ENCODE measurements around the gene KNSTRN.

KNSTRN gene

DNA sequence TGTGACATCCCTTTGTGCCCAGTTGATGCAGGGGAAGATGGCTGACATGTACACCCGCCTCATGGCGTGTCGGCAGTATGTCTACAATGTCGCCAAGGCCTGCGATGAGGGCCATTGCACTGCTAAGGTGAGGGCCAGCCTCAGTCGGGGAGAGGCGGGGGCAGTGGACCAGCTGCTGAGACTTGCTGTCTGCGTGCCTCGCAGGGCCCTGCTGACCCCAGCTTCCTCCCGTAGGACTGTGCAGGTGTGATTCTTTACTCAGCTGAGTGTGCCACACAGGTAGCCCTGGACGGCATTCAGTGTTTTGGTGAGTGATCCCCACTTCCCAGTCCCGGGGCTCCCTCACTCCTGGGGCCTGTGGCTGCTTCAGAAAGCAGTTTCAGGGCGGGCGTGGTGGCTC lies 33.5 kb downstream of the KNSTRN start:
- Histone ChIP-seq H3K36me3 (peaks cover 34 to 73% (median 57%) of the 10 kb centered on the region in 3 donors), H3K27me3 (no peaks in the 10 kb centered on the region), H3K4me1 (peaks cover 0 to 10% (median 4%) of the 10 kb centered on the region in 4 donors), H3K27ac (no peak overlapping the region), H3K4me3 (no peak overlapping the region), H3K9me3 (no peaks in the 10 kb centered on the region)
- no peak for DNase-seq
- TF ChIP-seq, protein P1, sequence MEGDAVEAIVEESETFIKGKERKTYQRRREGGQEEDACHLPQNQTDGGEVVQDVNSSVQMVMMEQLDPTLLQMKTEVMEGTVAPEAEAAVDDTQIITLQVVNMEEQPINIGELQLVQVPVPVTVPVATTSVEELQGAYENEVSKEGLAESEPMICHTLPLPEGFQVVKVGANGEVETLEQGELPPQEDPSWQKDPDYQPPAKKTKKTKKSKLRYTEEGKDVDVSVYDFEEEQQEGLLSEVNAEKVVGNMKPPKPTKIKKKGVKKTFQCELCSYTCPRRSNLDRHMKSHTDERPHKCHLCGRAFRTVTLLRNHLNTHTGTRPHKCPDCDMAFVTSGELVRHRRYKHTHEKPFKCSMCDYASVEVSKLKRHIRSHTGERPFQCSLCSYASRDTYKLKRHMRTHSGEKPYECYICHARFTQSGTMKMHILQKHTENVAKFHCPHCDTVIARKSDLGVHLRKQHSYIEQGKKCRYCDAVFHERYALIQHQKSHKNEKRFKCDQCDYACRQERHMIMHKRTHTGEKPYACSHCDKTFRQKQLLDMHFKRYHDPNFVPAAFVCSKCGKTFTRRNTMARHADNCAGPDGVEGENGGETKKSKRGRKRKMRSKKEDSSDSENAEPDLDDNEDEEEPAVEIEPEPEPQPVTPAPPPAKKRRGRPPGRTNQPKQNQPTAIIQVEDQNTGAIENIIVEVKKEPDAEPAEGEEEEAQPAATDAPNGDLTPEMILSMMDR (IDR thresholded peaks at IDR 0.05), result no peak
- intact Hi-C loops (cut with DNase I; ENCODE audit: low total_unique reads), result no loop called here

DNA sequence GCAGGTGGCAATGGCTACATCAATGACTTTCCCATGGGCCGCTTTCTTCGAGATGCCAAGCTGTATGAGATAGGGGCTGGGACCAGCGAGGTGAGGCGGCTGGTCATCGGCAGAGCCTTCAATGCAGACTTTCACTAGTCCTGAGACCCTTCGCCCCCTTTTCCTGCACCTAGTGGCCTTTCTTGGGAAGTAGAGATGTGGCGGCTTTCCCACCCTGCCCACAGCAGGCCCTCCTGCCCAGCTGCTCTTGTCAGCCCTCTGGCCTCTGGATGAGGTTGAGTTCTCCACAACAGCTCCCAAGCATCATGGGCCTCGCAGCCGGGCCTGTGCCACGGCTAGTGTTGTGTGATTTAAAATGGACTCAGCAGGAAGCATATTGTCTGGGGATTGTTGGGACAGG lies 35.6 kb downstream of the KNSTRN start:
- DNase-seq, result no peak
- Histone ChIP-seq H3K27me3 (no peaks in the 10 kb centered on the region), H3K36me3 (peaks cover 26 to 52% (median 41%) of the 10 kb centered on the region in 3 donors), H3K4me1 (peaks cover 0 to 19% (median 13%) of the 10 kb centered on the region in 4 donors), H3K9me3 (no peaks in the 10 kb centered on the region), H3K4me3 (no peak overlapping the region), H3K27ac (no peak overlapping the region)
- TF ChIP-seq, protein P1 (IDR thresholded peaks at IDR 0.05), result no peak
- intact Hi-C loops (cut with DNase I; ENCODE audit: low total_unique reads), result no loop called here

DNA sequence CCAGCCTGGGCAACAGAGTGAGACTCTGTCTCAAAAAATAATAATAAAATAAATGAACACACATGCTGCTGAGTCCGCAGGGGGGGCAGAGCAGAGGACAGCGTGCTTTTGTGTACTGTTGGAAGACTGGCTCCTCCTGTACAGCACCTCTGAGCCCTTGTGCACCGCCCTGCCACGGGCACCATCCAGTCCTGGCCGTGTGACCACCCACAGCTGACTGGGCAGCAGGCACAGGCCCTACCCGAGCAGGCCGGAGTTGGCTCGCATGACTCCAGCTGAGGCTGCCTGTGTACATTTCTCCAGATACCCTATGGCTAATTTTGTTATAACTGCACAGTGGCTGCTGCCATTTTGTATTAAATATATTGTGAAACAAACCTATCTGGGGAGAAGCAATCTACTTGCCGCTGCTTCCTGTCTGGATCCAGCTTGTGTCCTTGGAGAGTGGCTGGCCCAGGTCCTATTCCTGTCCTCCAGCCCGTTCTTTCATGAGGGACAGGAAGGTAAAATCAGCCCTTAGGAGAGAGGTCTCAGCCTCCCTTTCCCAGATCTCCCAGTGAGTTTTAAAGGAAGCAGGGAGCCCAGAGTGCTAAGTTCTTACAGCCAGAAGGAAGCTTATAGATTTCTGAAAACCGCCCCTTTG lies 37.7 kb downstream of the KNSTRN start:
- DNase-seq, result no peak
- no peaks in the 10 kb centered on the region for H3K27me3 ChIP-seq
- intact Hi-C loops (cut with DNase I; ENCODE audit: low total_unique reads), result loop anchor here (10.0 kb wide), 1 partner anchor 355 kb away; no protein-coding TSS in a partner anchor
- TF ChIP-seq, protein P1 (IDR thresholded peaks at IDR 0.05), result no peak
- H3K27ac ChIP-seq, result peak overlapping the region; percentile 28 to 42
- H3K36me3 ChIP-seq, result peaks cover 10 to 32% (median 25%) of the 10 kb centered on the region in 3 donors
- no peaks in the 10 kb centered on the region for H3K9me3 ChIP-seq
- no peak overlapping the region for H3K4me3 ChIP-seq
- peaks cover 0 to 19% (median 13%) of the 10 kb centered on the region in 4 donors for H3K4me1 ChIP-seq

DNA sequence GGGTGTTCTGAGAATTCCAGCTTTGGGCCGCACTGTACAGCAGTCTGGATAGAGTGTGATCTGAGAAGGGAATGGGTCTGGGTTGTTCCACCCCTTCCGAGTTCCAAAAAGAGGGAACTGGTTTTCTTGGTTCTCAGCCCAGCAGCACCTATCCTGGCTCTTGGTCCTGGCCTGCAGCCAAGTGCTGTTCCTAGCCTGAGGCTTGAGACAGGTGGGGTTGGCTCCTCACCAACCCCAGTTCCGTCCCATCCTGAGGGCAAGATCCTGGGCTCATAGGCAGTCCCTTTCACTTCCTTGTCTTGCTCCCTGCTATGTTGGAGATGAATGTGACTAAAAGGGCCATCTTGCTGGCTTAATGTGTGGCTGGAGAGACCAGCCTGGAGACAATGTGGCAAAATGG lies 38.3 kb downstream of the KNSTRN start:
- peaks cover 9 to 26% (median 19%) of the 10 kb centered on the region in 3 donors for H3K36me3 ChIP-seq
- TF ChIP-seq, protein P1 (IDR thresholded peaks at IDR 0.05), result no peak
- intact Hi-C loops (cut with DNase I; ENCODE audit: low total_unique reads), result loop anchor here (1.0 to 10.0 kb wide), 2 partner anchors 52 to 356 kb away; no protein-coding TSS in a partner anchor
- no peak for DNase-seq
- H3K4me3 ChIP-seq, result no peak overlapping the region
- no peaks in the 10 kb centered on the region for H3K9me3 ChIP-seq
- H3K27me3 ChIP-seq, result no peaks in the 10 kb centered on the region
- H3K4me1 ChIP-seq, result peaks cover 0 to 19% (median 13%) of the 10 kb centered on the region in 4 donors
- H3K27ac ChIP-seq, result peak overlapping the region; percentile 28 to 42

DNA sequence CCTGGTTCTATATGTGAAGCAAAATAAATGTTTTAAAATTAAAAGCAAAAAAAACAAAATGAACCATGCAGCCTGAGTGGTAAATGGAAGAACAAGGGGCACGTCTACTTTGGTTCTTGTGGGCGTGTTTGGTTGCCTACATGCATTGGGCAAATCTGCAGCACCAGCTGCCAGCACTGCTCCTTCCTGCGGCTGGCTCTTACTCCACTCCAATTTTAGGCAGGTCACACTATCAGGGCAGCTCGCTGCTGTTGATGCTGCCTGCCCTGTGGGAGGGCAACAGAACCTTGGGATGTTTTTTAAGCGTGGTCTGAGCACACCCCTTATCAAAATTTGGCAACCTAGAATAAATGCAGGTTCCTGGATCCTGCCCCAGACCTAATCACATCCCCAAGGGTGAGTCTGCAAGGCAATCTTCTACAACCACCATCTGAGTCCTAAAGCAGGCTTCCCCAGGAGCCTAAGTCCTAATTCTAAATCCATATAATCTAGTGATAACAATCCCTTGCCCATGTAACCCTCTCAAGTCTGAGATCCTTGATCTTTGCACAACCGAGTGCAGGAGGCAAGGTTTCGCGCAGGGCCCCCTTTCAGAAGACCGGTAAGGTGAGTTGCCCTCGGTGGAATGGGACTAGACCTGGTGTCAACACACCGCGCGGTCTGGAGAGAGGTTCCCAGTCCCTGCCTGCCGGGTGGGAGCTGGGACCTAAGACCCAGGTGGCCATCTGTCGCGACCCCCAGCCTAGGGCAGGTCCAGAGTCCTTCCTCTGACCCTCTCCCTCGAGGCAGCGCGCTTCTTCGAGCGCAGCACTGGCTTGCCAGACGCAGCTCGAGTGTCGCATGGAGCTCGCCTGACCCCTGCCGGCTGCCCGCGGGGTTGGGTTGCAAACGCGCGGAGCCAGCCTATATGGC lies 39.0 kb downstream of the KNSTRN start:
- Histone ChIP-seq H3K36me3 (peaks cover 2 to 19% (median 12%) of the 10 kb centered on the region in 3 donors), H3K4me1 (peaks cover 0 to 19% (median 13%) of the 10 kb centered on the region in 4 donors), H3K27me3 (no peaks in the 10 kb centered on the region), H3K4me3 (peak overlapping the region in 1 of 2 donors; percentile 3), H3K9me3 (no peaks in the 10 kb centered on the region), H3K27ac (peak overlapping the region; percentile 42 to 47)
- DNase-seq, result peak; percentile 65 to 85
- intact Hi-C loops (cut with DNase I; ENCODE audit: low total_unique reads), result loop anchor here (1.0 to 10.0 kb wide), 3 partner anchors 53 to 357 kb away; no protein-coding TSS in a partner anchor
- TF ChIP-seq, protein P1 (IDR thresholded peaks at IDR 0.05), result peak; percentile 97 to 99

Data from tibial artery (tissue), 4 donors.